ENCODE data around the gene ZNF165.

The ZNF165 gene

DNA sequence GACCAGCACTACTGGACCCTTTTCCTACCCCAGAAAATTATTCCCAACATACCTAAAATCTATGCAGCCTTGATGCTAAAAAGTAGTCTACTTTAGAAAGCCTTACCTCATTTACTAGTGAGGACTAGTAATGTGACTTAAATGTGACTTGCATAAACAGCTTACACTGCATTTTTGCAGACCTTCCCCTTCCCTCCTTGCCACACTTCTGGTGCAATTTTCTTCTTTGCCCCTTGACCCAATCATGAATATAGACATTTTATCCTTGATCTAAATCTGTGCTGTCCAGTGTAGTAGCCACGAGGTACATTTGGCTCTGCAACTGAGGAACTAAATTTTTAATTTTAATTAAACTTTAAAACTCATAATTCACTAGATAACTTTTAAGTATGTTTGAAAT, 54.3 kb downstream of the ZNF165 start:
- H3K27me3 ChIP-seq (ENCODE audit: insufficient read depth, low read depth): no peaks in the 10 kb centered on the region
- no peak overlapping the region for H2AFZ ChIP-seq (ENCODE audit: low read depth)
- no peaks in the 10 kb centered on the region for H3K36me3 ChIP-seq (ENCODE audit: insufficient read depth)
- H3K79me2 ChIP-seq (ENCODE audit: insufficient read depth, low read depth): peaks cover 8% of the 10 kb centered on the region
- H3K4me1 ChIP-seq (ENCODE audit: low read depth, poor library complexity, severe bottlenecking): peaks cover 33% of the 10 kb centered on the region
- no peak overlapping the region for H3K4me3 ChIP-seq (IDR thresholded peaks at IDR 0.05; ENCODE audit: insufficient read depth, low read depth, low read length)
- H3K27ac ChIP-seq: no peak overlapping the region
- H3K9ac ChIP-seq: no peak overlapping the region
- no peak overlapping the region for H3K4me2 ChIP-seq
- TF ChIP-seq, protein P1, sequence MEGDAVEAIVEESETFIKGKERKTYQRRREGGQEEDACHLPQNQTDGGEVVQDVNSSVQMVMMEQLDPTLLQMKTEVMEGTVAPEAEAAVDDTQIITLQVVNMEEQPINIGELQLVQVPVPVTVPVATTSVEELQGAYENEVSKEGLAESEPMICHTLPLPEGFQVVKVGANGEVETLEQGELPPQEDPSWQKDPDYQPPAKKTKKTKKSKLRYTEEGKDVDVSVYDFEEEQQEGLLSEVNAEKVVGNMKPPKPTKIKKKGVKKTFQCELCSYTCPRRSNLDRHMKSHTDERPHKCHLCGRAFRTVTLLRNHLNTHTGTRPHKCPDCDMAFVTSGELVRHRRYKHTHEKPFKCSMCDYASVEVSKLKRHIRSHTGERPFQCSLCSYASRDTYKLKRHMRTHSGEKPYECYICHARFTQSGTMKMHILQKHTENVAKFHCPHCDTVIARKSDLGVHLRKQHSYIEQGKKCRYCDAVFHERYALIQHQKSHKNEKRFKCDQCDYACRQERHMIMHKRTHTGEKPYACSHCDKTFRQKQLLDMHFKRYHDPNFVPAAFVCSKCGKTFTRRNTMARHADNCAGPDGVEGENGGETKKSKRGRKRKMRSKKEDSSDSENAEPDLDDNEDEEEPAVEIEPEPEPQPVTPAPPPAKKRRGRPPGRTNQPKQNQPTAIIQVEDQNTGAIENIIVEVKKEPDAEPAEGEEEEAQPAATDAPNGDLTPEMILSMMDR (conservative IDR thresholded peaks at IDR 0.05; ENCODE audit: low read depth, low read length): no peak
- no peaks in the 10 kb centered on the region for H4K20me1 ChIP-seq (ENCODE audit: insufficient read depth)

DNA sequence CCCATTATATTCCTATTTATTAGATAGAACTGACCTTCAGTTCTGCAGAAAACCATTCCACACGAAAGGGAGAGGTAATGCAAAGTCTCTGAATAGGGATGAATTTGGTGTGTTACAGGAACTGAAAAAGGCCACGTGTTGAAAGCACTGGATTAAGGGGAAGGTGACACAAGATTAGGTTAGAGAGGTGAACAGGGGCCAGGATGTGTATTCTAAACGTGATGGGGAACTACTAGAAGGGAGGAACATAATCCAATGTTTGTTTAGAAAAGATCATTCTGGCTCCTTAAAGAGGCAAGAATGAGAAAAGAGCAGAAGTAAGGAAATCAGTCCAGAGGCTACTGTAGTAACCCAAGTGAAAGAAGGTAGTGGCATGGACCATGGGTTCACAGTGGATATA, 55.0 kb downstream of the ZNF165 start:
- Histone ChIP-seq H3K4me1 (ENCODE audit: low read depth, poor library complexity, severe bottlenecking) (peaks cover 40% of the 10 kb centered on the region), H3K9ac (no peak overlapping the region), H3K27me3 (ENCODE audit: insufficient read depth, low read depth) (no peaks in the 10 kb centered on the region), H3K27ac (no peak overlapping the region), H3K4me3 (IDR thresholded peaks at IDR 0.05; ENCODE audit: insufficient read depth, low read depth, low read length) (no peak overlapping the region), H3K4me2 (peak overlapping the region; percentile 79; the same call in 1 of the 2 replicates), H2AFZ (ENCODE audit: low read depth) (no peak overlapping the region), H3K36me3 (ENCODE audit: insufficient read depth) (no peaks in the 10 kb centered on the region), H3K79me2 (ENCODE audit: insufficient read depth, low read depth) (peaks cover 8% of the 10 kb centered on the region), H4K20me1 (ENCODE audit: insufficient read depth) (no peaks in the 10 kb centered on the region)
- TF ChIP-seq, protein P1 (conservative IDR thresholded peaks at IDR 0.05; ENCODE audit: low read depth, low read length): no peak

DNA sequence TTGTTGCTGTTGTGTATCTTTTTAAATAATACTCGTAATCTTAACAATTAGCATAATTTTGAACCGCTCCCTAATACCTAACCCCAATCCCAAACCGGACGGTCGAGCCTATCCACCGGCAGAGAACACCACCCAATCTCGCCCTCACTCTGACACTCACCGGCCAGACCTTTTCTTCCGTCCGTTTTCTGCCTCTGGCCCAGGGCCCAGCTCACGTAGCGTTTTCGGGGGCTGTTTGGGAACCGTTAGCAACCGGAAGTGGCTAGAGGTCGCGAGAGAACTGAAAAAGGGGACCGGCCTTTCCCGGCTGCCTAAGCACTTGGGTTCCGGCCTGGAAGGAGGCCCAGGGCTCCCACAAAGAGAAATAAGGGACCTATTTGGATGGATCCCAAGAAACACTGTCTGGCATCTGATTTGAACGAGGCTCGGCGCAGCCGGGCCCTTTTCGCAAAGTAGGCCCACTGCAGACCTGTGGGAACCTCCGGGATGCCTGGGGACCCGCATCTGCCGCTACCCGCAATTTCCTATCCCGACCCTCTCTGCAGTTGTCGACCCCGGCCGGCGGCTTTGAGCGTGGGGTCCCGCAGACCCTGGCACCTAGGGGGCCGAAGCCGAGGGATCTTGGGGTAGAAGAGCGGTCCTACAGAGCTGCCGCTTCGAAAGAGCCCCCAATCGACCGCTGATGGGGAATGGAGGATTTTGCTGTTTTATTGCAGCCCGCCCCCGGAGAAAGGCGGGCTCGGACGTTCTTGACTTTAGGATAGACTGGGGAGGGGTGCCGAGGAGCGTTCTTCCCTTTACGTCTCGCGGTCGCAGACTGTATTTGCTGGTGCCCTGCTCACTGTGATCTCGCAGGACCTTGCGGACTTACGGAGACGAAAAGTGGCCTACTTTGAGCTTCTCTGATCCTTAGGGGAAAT, 56.5 kb downstream of the ZNF165 start:
- TF ChIP-seq, protein P1 (conservative IDR thresholded peaks at IDR 0.05; ENCODE audit: low read depth, low read length): no peak
- Histone ChIP-seq H3K79me2 (ENCODE audit: insufficient read depth, low read depth) (peaks cover 8% of the 10 kb centered on the region), H3K27ac (peak overlapping the region; percentile 69), H3K9ac (peak overlapping the region; percentile 69), H3K4me1 (ENCODE audit: low read depth, poor library complexity, severe bottlenecking) (peaks cover 49% of the 10 kb centered on the region), H3K36me3 (ENCODE audit: insufficient read depth) (no peaks in the 10 kb centered on the region), H3K27me3 (ENCODE audit: insufficient read depth, low read depth) (no peaks in the 10 kb centered on the region), H2AFZ (ENCODE audit: low read depth) (peak overlapping the region; percentile 98), H3K4me2 (peak overlapping the region; percentile 79), H3K4me3 (IDR thresholded peaks at IDR 0.05; ENCODE audit: insufficient read depth, low read depth, low read length) (no peak overlapping the region), H4K20me1 (ENCODE audit: insufficient read depth) (no peaks in the 10 kb centered on the region)

DNA sequence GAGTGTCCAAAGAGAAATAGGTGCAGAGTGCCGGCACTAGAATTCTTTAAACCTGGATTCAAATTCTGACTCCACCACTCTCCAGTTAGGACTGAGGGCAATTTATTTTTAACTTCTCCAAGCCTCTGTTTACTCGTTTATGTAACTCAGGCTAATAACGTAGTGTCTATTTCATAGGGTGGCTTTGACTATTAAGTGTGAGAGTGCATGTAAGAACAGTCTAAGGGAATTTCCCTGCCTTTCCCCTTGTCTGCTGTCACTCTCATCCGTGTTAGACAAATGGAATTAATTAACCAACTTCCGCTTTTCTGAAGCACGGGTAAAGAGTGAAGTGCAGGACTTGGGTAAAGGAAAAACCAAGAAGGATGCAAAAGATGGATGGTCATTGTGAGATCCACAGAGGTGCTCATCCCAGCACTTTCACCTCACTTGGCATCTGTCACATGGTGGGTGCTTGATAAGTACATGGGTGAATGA, 57.2 kb downstream of the ZNF165 start:
- Histone ChIP-seq H3K79me2 (ENCODE audit: insufficient read depth, low read depth) (peaks cover 13% of the 10 kb centered on the region), H3K27ac (peak overlapping the region; percentile 69), H4K20me1 (ENCODE audit: insufficient read depth) (no peaks in the 10 kb centered on the region), H3K36me3 (ENCODE audit: insufficient read depth) (no peaks in the 10 kb centered on the region), H3K4me2 (peak overlapping the region; percentile 79), H3K4me1 (ENCODE audit: low read depth, poor library complexity, severe bottlenecking) (peaks cover 51% of the 10 kb centered on the region), H3K4me3 (IDR thresholded peaks at IDR 0.05; ENCODE audit: insufficient read depth, low read depth, low read length) (no peak overlapping the region), H2AFZ (ENCODE audit: low read depth) (peak overlapping the region; percentile 98), H3K9ac (peak overlapping the region; percentile 69; the same call in 1 of the 2 replicates), H3K27me3 (ENCODE audit: insufficient read depth, low read depth) (no peaks in the 10 kb centered on the region)
- TF ChIP-seq, protein P1 (conservative IDR thresholded peaks at IDR 0.05; ENCODE audit: low read depth, low read length): no peak
